GM12892 (cell line): ENCODE measurements around the gene KCTD16.

Experiments used
- DNase-seq: peaks from one replicate; pipeline ENCODE4 v3.0.0; 2011; ENCODE audit not compliant: insufficient read length
- FAIRE-seq: peaks from 2 replicates; lab custom pipeline; 2011; peaks lifted over from hg19 to GRCh38; lab: Jason Lieb, UNC
- POLR2A ChIP-seq: IDR thresholded peaks from 2 replicates; pipeline ENCODE4 v1.6.1; 2011; ENCODE audit warnings: low read depth, low read length, control low read depth
- POLR2AphosphoS5 ChIP-seq: IDR thresholded peaks from 2 replicates; pipeline ENCODE4 v1.6.1; 2011; ENCODE audit warnings: low read depth, low read length, control low read depth
- TAF1 ChIP-seq: IDR thresholded peaks from 2 replicates; pipeline ENCODE4 v1.6.1; 2011; ENCODE audit warnings: low read depth, mild to moderate bottlenecking, control low read depth, low read length, borderline replicate concordance

Gene KCTD16

DNA sequence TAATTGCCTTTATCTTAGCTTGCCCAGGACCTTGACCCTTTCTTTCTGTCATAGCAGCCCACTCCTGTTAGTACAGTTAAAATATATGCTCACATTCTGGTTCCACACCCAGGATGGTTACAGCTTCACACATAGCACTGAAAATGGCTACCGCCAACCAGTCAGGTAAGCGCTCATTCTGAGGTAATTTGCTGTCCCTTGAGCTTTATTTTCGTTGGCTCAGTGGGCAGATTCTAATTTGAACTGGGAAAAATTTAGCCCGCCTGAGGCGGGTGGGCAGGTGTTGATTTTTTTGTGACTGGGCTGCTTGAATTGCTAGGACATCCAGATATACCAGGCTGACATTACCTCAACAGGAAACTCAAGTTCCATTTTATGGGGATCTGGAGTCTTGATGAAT, 137.5 kb downstream of the KCTD16 start:
- FAIRE-seq (no peak), DNase-seq (no peak)
- TF ChIP-seq POLR2AphosphoS5: no peak
- no peak for TF ChIP-seq POLR2A
- TF ChIP-seq TAF1: no peak

DNA sequence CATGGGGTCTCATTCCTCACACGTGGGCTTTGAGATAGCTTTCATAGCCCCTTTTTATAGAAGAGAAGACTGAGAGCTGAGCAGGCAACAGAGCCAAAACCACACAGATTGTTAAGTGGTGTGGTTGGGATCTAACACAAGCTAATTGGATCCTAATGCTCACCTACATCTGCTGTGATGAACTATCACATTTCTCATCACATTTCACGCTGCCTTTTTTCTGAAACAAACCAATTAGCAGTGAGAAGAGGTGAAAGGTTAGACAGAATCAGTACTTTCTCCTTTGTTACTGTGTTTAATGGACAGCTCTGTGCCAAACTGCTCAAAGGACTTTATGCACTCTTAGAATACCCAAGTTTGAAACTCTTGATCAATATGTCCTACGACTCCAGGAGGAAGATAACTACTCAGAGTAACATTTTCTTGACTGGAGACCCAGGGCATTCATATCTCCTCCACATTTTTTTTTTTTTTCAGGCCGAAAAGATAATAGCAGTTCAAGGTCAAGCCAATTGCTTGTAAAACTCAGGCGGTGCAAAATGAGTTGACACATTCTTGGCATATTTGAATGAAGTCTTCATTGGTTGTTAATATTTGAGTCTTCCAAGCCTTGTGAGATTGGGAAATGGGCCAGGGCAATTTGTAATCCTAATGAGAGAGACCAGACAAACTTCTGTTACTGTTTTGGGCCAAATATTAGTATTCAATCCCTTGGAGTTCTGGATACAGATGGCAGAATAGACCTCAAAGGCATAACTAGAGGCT, 138.4 kb downstream of the KCTD16 start:
- FAIRE-seq: no peak
- DNase-seq: no peak

DNA sequence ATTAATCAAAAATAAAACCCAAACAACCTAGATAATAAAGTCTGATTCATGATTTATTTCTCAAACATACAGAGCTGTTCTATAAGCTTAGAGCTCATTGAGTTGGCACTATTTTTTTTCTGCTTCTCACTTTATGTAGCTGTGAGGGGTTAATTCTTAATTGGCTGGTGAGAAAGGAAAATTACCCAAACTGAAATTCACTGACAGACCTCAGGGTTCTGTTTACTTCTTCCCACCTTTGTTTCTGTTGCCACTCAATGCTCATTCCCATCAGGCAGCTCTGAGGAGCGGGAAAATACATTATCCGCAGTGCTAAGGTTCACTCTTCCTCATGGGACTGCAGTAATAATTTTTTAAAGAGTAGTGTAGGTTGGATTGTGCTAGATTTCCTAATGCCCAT, 139.9 kb downstream of the KCTD16 start:
- no peak for TF ChIP-seq POLR2AphosphoS5
- TF ChIP-seq TAF1: no peak
- no peak for TF ChIP-seq POLR2A
- DNase-seq: no peak
- no peak for FAIRE-seq

More for the DNA sequence above, 138.4 kb downstream of the KCTD16 start:
- TF ChIP-seq POLR2AphosphoS5 (no peak), TAF1 (no peak), POLR2A (no peak)

DNA sequence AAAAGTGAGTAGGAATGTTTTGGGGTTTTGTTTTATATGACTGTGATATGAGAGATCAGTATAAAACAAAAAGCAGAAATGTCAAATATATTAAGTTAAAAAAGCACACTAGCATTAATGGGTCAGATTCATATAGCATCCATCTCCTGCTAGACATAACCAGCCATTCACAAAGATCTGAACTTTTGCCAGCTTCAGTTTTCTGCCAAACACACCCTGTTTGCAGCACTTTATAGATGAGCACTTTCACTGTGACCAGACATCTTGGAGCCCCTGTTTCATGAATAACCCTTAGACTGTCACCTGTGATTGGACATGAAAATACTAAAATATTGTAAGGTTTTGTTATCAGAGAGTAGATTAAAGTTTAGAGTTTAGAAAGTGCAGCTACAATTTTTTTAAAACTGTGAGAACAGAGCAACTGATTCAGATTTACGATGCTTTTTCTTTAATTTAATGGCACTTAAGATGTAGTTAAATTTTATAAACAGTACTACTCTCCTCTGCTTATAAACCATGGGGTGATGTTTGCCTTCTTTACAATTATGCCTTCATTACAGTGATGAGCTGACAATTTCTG, 142.6 kb downstream of the KCTD16 start:
- TF ChIP-seq POLR2AphosphoS5: no peak
- TF ChIP-seq TAF1: no peak
- TF ChIP-seq POLR2A: no peak
- no peak for FAIRE-seq

DNA sequence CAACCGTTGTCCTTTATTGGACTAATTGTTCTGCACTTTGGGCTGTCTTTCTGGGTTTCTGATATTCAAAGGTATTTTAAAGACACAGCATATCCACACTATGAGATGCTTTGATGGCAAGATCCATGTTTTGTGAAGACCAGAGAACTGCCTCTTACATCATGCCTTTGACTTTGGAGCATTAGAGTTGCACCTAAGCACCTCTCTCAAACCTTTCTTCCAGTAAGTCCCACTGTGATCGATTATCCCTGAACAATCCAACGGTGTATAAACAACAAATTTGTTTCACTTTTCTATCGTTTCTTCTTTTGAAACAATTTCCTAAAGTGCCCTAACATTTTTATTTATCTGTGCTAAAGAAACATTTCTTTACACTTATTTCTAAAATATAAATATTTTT, 144.4 kb downstream of the KCTD16 start:
- DNase-seq: no peak
- no peak for FAIRE-seq
- TF ChIP-seq POLR2A (no peak), TAF1 (no peak), POLR2AphosphoS5 (no peak)

More for the DNA sequence above, 142.6 kb downstream of the KCTD16 start:
- no peak for DNase-seq

DNA sequence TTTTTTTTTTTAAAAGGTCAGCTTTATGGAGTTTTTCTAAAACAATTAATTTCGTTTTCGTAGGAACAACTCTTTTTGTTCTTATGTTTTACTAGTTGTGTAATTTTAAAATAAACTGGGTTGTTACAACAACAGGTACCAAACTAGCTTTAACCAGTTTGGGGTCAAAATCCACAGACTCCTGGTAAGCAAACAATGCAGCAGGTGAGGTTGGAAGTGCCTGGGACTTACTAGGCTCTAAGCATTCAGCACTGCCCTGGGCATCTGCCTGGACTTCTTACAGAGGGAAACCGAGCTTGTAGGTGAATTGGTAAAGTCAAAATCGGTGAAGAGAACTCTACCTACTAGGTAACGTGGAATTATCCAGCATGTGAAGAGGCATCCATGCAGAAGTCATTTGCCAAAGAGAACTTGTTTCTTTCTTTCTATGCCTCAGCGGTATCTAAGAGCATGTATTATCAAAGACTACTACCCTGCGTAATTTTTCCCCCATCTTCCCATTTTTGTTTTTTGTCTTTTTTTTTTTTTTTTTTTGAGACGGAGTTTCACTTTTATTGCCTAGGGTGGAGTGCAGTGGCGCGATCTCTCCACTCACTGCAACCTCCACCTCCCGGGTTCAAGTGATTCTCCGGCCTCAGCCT, 145.4 kb downstream of the KCTD16 start:
- no peak for DNase-seq
- FAIRE-seq: no peak
- TF ChIP-seq POLR2A (no peak), POLR2AphosphoS5 (no peak), TAF1 (no peak)

DNA sequence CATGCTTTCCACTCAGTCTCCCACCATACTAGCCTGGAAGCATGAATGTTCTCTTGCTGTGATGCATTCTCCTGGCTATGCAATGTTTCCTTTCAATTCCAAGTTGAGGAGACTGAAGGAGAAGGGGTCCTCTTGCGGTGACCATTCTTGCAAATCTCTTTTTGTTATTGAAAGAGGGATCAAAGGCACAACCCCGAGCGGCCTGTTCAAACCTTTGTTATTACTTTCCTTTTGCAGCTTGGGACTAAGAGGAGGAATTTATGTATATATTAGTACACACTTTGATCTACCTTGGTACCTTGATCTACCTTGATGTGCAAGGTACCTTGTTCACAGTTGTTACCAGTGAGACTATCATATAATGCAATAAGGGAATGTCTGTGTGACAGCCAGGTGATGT, 147.3 kb downstream of the KCTD16 start:
- TF ChIP-seq POLR2AphosphoS5 (no peak), POLR2A (no peak), TAF1 (no peak)
- DNase-seq (no peak), FAIRE-seq (no peak)

DNA sequence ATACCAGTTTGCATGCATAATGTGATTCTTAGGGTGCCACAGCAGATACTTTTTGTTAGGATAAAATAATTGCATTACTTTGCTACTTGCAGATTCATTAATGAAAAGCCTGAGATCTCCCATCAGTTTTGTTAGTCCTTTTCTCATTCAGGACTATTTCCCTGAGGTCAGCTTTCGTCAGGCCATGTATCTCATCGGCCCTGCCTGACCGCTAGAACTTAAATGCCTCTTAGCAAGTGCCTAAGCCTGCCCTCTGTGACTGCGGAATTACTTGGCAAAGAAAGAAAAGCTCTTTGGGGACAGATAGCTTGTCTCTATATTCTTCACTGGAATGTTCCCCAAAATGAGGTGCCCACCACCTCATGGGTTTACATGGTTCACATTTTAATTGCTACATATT, 147.8 kb downstream of the KCTD16 start:
- FAIRE-seq (no peak), DNase-seq (no peak)
- TF ChIP-seq POLR2A: no peak
- TF ChIP-seq TAF1: no peak
- TF ChIP-seq POLR2AphosphoS5: no peak

DNA sequence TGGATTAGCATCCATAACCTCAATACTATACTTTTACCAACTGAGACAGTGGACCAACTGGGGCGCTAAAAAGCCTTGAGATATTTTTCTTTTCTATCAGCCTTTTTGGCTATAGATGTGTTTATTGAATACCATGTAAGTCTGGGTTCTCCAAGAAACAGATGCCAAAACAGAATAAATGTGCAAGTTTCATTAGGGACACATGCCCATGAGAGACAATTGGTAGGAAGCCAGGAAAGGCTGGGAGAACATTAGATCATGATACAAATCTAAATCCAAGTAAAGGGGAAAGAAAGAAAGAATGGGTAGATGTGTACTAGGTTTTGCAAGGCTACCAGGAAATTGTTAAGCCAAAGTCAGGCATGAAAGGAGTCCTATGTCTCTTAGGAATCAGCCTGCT, 152.5 kb downstream of the KCTD16 start:
- FAIRE-seq (no peak), DNase-seq (no peak)
- TF ChIP-seq POLR2A (no peak), POLR2AphosphoS5 (no peak), TAF1 (no peak)

DNA sequence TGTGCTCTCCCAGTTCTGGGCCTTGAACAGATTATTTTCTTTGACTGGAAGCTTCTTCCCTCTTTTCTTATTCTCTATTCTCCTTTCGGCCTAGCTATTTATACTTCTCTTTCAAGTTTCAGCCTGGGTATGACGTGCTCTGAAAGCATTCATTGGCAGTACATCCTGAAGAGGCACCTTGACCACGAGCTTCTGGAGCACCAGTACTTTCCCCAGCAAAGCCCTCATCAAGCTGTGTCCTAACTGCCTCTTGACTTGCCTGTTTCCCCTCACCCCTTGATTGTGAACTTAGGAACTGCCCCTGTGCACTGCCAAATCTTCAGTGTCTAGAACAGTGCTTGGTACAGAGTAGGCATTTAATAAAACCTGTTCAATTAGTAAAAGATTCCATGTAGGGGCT, 154.9 kb downstream of the KCTD16 start:
- no peak for DNase-seq
- TF ChIP-seq POLR2AphosphoS5 (no peak), TAF1 (no peak), POLR2A (no peak)
- FAIRE-seq: no peak

DNA sequence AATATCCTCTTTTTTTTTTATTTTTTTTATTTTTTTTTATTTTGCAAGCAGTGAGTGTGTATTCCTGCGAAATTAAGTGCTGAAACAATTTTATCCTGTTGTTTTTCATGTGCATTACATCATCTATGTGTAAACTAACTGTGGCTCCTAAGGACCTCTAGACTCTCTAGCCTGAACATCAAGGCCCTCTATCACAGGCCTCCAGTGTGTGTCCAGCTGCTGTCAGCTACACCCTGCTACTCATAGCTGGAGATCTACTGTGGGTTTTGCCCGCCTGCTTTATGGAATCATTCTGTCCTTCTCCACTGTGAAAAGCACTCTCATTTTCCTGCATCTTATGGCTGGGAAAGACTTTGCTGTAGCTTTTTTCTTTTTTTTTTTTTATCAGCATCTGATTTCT, 157.8 kb downstream of the KCTD16 start:
- DNase-seq: no peak
- FAIRE-seq: no peak

More for the DNA sequence above, 157.8 kb downstream of the KCTD16 start:
- TF ChIP-seq POLR2A (no peak), POLR2AphosphoS5 (no peak), TAF1 (no peak)
